ENCODE data around the gene PCP4L1. TPM values are rescaled to one million over a fixed set of nuclear protein-coding genes. Genes with fewer than 3 reads are reported as not detected.

Gene PCP4L1
- polyA plus RNA-seq, 1 donor, result 0.23 TPM

GRCh38 chr1:161273402-161273801 is 14.9 kb downstream of the PCP4L1 start:
- no peak for DNase-seq

- DNase-seq, result no peak
These were observed 16.3 kb downstream of the PCP4L1 start for GRCh38 chr1:161274874-161275273.

GRCh38 chr1:161282991-161283390 is 24.4 kb downstream of the PCP4L1 start:
- no peak for DNase-seq

GRCh38 chr1:161285113-161285512 is 26.6 kb downstream of the PCP4L1 start:
- DNase-seq, result no peak

GRCh38 chr1:161285521-161285920 is 27.0 kb downstream of the PCP4L1 start:
- no peak for DNase-seq

- no peak for DNase-seq
These were observed 29.0 kb downstream of the PCP4L1 start for GRCh38 chr1:161287482-161288054.

- no peak for DNase-seq
These were observed 32.2 kb downstream of the PCP4L1 start for GRCh38 chr1:161290779-161291178.

- no peak for DNase-seq
These were observed 38.9 kb downstream of the PCP4L1 start for GRCh38 chr1:161297415-161297814.

GRCh38 chr1:161298116-161298515 is 39.6 kb downstream of the PCP4L1 start:
- no peak for DNase-seq

- no peak for DNase-seq
These were observed 40.8 kb downstream of the PCP4L1 start for GRCh38 chr1:161299347-161299746.

- no peak for DNase-seq
These were observed 41.9 kb downstream of the PCP4L1 start for GRCh38 chr1:161300478-161300877.

- no peak for DNase-seq
These were observed 46.7 kb downstream of the PCP4L1 start for GRCh38 chr1:161304927-161305866.

- DNase-seq, result peak; percentile 64
These were observed 47.4 kb downstream of the PCP4L1 start for GRCh38 chr1:161305867-161306519.

- DNase-seq, result no peak
These were observed 48.8 kb downstream of the PCP4L1 start for GRCh38 chr1:161307230-161307768.

- no peak for DNase-seq
These were observed 49.5 kb downstream of the PCP4L1 start for GRCh38 chr1:161307892-161308638.

GRCh38 chr1:161309868-161310267 is 51.3 kb downstream of the PCP4L1 start, which contains the start of gene MPZ:
Gene MPZ, minus strand, starts transcription at chr1:161309968. Its CDS starts 63 bp downstream, at chr1:161309905.
- DNase-seq, result no peak

GRCh38 chr1:161311595-161312181 is 53.1 kb downstream of the PCP4L1 start:
- no peak for DNase-seq

- no peak for DNase-seq
These were observed 55.1 kb downstream of the PCP4L1 start for GRCh38 chr1:161313554-161314200.

GRCh38 chr1:161314201-161314981 is 55.8 kb downstream of the PCP4L1 start, which contains the start of gene SDHC:
Gene SDHC, plus strand, starts transcription at chr1:161314381. Its CDS starts 25 bp downstream, at chr1:161314406.
- peak; percentile 93 for DNase-seq
